HepG2 (cell line): Measurements from ENCODE around the gene SYT7. TPM values are rescaled to one million over a fixed set of nuclear protein-coding genes. Genes with fewer than 3 reads are reported as not detected.
A peak's percentile ranks its signal among the peaks of the same experiment; 100 is the strongest.

Experiments used
- BORCS8-MEF2B ChIP-seq: sonication (generic); formaldehyde crosslinking; IDR thresholded peaks from 2 replicates; pipeline ENCODE4 v1.8.0; 2022; ENCODE audit warnings: mild to moderate bottlenecking, missing genetic modification reagents
- EEA1 ChIP-seq: sonication (generic); formaldehyde crosslinking; IDR thresholded peaks from 2 replicates; pipeline ENCODE4 v1.5.1; 2020; ENCODE audit warnings: mild to moderate bottlenecking, missing genetic modification reagents, borderline replicate concordance
- EZH2 ChIP-seq: conservative IDR thresholded peaks from 2 replicates; pipeline ENCODE4 v1.6.1; 2012; ENCODE audit warnings: mild to moderate bottlenecking, low read depth, low read length, moderate library complexity
- FOXO1 ChIP-seq: sonication (generic); formaldehyde crosslinking; IDR thresholded peaks from 2 replicates; pipeline ENCODE4 v1.4.0; 2020; ENCODE audit warnings: missing genetic modification reagents
- KDM5B ChIP-seq: sonication (generic); formaldehyde crosslinking; IDR thresholded peaks from 2 replicates; pipeline ENCODE4 v1.4.0; 2020; ENCODE audit warnings: missing genetic modification reagents, mild to moderate bottlenecking, borderline replicate concordance
- KLF15 ChIP-seq: sonication (generic); formaldehyde crosslinking; IDR thresholded peaks from 2 replicates; pipeline ENCODE4 v1.8.1; 2023; ENCODE audit warnings: borderline replicate concordance, mild to moderate bottlenecking, inconsistent platforms, missing genetic modification reagents, mixed read lengths
- LCORL ChIP-seq, 2 experiments: fragments of 450-650 bp in 1 of 2; sonication (generic) in 1 of 2; formaldehyde crosslinking in 1 of 2; IDR thresholded peaks; 2 replicates each; pipeline versions ENCODE4 v1.5.0 to v1.6.1; 2017 to 2020; ENCODE audit warnings: antibody characterized with exemption in 1 of 2, missing genetic modification reagents in 1 of 2
- MTA1 ChIP-seq: sonication (generic); formaldehyde crosslinking; IDR thresholded peaks from 2 replicates; pipeline ENCODE4 v1.4.0; 2020; ENCODE audit warnings: missing genetic modification reagents, mild to moderate bottlenecking, borderline replicate concordance
- PCBP2 ChIP-seq: fragments of 200-400 bp; formaldehyde crosslinking; optimal IDR thresholded peaks from 2 replicates; pipeline ENCODE3; 2018; ENCODE audit warnings: low read length, low read depth; ENCODE audit not compliant: poor library complexity, severe bottlenecking
- RBM22 ChIP-seq: fragments of 200-400 bp; formaldehyde crosslinking; optimal IDR thresholded peaks from 2 replicates; pipeline ENCODE3; 2017; ENCODE audit warnings: mild to moderate bottlenecking, low read length, moderate library complexity
- SOX13 ChIP-seq, 3 experiments: fragments of 450-650 bp in 1 of 3; sonication (generic) in 1 of 3; formaldehyde crosslinking in 1 of 3; IDR thresholded peaks in 2 of 3; conservative IDR thresholded peaks in 1 of 3; 2 replicates each; pipeline versions ENCODE4 v1.5.0 to v1.6.1; 2016 to 2020; ENCODE audit warnings: antibody characterized with exemption in 1 of 3, mild to moderate bottlenecking in 1 of 3, missing compliant biosample characterization in 1 of 3, missing genetic modification reagents in 1 of 3, moderate library complexity in 1 of 3
- STAT5B ChIP-seq: sonication (generic); formaldehyde crosslinking; IDR thresholded peaks from 2 replicates; pipeline ENCODE4 v1.4.0; 2020; ENCODE audit warnings: missing genetic modification reagents
- SYNCRIP ChIP-seq: fragments of 200-400 bp; formaldehyde crosslinking; IDR thresholded peaks from 2 replicates; pipeline ENCODE4 v1.6.1; 2018; ENCODE audit warnings: mild to moderate bottlenecking, low read depth, low read length; ENCODE audit not compliant: insufficient read depth
- U2AF1 ChIP-seq: fragments of 200-400 bp; formaldehyde crosslinking; optimal IDR thresholded peaks from 2 replicates; pipeline ENCODE3; 2017; ENCODE audit warnings: mild to moderate bottlenecking, low read depth, low read length
- XBP1 ChIP-seq: sonication (generic); formaldehyde crosslinking; IDR thresholded peaks from 2 replicates; pipeline ENCODE4 v1.5.0; 2020; ENCODE audit warnings: missing genetic modification reagents
- ZFP36L1 ChIP-seq: sonication (generic); formaldehyde crosslinking; IDR thresholded peaks from 2 replicates; pipeline ENCODE4 v1.8.0; 2022; ENCODE audit warnings: mild to moderate bottlenecking, missing genetic modification reagents, moderate library complexity
- ZNF24 ChIP-seq: fragments of 450-650 bp; IDR thresholded peaks from 2 replicates; pipeline ENCODE4 v1.6.1; 2017; ENCODE audit warnings: antibody characterized with exemption, mild to moderate bottlenecking
- ZNF451 ChIP-seq: sonication (generic); formaldehyde crosslinking; IDR thresholded peaks from 2 replicates; pipeline ENCODE4 v1.5.0; 2020; ENCODE audit warnings: mild to moderate bottlenecking, missing genetic modification reagents
- ZNF550 ChIP-seq: sonication (generic); formaldehyde crosslinking; IDR thresholded peaks from 2 replicates; pipeline ENCODE4 v1.4.0; 2020; ENCODE audit warnings: mild to moderate bottlenecking, missing genetic modification reagents, borderline replicate concordance
- ZNF780A ChIP-seq: sonication (generic); formaldehyde crosslinking; IDR thresholded peaks from 2 replicates; pipeline ENCODE4 v1.8.0; 2022; ENCODE audit warnings: mild to moderate bottlenecking, missing genetic modification reagents, moderate library complexity
- ZNF790 ChIP-seq: sonication (generic); formaldehyde crosslinking; IDR thresholded peaks from 2 replicates; pipeline ENCODE4 v1.8.0; 2022; ENCODE audit warnings: missing genetic modification reagents, mild to moderate bottlenecking, borderline replicate concordance
- ZNF850 ChIP-seq: sonication (generic); formaldehyde crosslinking; conservative IDR thresholded peaks from 2 replicates; pipeline ENCODE4 v1.9.0; 2021; ENCODE audit warnings: mild to moderate bottlenecking, missing genetic modification reagents
- polyA plus RNA-seq, 8 experiments: library from polyadenylated mRNA; depleted of rRNA in 3 of 8; stranded (reverse) in 7 of 8; unstranded in 1 of 8; fragments of >200 nt; fragmentation: Illumina TruSeq in 4 of 8; extraction: Trizol in 4 of 8; gene quantifications; 2 replicates each; pipeline versions ENCODE4 v1.2.1 to v1.2.3, GENCODE V29; 2011 to 2016; ENCODE audit warnings: low read depth in 4 of 8, missing spikeins in 1 of 8, mixed read lengths in 1 of 8; ENCODE audit not compliant: insufficient read depth in 1 of 8
- total RNA-seq, 5 experiments: library from RNA; depleted of rRNA; stranded (reverse); fragments of >200 nt; fragmentation: Illumina TruSeq; extraction: Trizol; gene quantifications; 2 replicates each; pipeline ENCODE4 v1.2.3, GENCODE V29; 2016; ENCODE audit warnings: low read depth in 1 of 5
- TF ChIP-seq, protein P1 (sequence below): sonication (generic); formaldehyde crosslinking; IDR thresholded peaks from 2 replicates; pipeline ENCODE4 v1.8.1; 2022; ENCODE audit warnings: mild to moderate bottlenecking, missing genetic modification reagents
- TF ChIP-seq, protein P2 (sequence below): sonication (generic); formaldehyde crosslinking; conservative IDR thresholded peaks from 2 replicates; pipeline ENCODE4 v1.4.0; 2020; ENCODE audit warnings: missing genetic modification reagents
- TF ChIP-seq, protein P3 (sequence below): sonication (generic); formaldehyde crosslinking; IDR thresholded peaks from 2 replicates; pipeline ENCODE4 v1.8.1; 2023; ENCODE audit warnings: mild to moderate bottlenecking, inconsistent platforms, moderate library complexity, missing genetic modification reagents, borderline replicate concordance

The SYT7 gene
- total and polyA plus RNA-seq, 2 of the 13 experiments (the other 11 are each of a cell fraction or from before 2014, with no cell fraction given): 1.4 to 4.4 TPM

DNA sequence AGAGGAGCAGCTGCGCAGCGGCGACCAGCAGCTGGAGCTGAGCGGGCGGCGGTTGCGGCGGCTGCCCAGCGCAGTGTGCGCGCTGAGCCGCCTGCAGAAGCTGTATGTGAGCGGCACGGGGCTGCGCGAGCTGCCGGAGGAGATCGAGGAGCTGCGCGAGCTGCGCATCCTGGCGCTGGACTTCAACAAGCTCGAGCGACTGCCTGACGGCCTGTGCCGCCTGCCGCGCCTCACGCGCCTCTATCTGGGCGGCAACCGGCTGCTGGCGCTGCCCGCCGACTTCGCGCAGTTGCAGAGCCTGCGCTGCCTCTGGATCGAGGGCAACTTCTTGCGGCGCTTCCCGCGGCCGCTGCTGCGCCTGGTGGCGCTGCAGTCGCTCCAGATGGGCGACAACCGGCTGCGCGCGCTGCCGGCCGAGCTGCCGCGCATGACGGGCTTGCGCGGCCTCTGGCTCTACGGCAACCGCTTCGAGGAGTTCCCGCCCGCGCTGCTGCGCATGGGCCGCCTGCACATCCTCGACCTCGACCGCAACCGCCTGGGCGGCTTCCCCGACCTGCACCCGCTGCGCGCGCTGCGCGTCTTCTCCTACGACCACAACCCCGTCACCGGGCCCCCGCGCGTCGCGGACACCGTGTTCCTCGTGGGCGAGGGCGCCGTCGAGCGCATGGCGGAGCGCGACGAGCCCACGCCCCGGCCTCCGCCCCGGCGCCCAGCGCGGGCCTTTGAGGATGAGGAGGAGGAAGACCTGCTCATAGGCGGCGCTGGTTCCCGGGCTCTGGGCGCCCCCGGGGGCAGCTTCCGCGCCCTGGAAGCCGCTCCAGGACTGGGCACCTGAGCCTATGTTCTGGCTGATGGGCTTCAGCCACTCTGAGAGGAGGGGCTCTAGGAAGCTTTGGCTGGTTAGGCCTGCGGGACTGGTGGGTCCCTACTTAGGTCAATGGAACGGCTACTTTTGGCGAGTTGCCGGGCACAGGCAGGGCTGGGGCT, 71.5 kb downstream of the SYT7 start (continued):
- TF ChIP-seq EEA1 (CRISPR knock-in tag) (no peak), ZNF790 (CRISPR knock-in tag) (no peak), FOXO1 (CRISPR knock-in tag) (0 out of 2 replicates have a peak, but pooled peaks have one; percentile 21), EZH2 (no peak), SYNCRIP (no peak), ZNF780A (CRISPR knock-in tag) (no peak), SOX13 (IDR thresholded peaks at IDR 0.05) (no peak), SOX13 (CRISPR knock-in tag; conservative IDR thresholded peaks at IDR 0.05 in 1 of 2, IDR thresholded peaks at IDR 0.05 in 1 of 2) (no peak), ZNF550 (CRISPR knock-in tag) (no peak), LCORL (IDR thresholded peaks at IDR 0.05) (no peak), LCORL (CRISPR knock-in tag; IDR thresholded peaks at IDR 0.05) (0 out of 2 replicates have a peak, but pooled peaks have one; percentile 22), ZNF850 (CRISPR knock-in tag) (no peak), U2AF1 (no peak), KDM5B (peak; percentile 86), PCBP2 (no peak), ZFP36L1 (CRISPR knock-in tag) (no peak), KLF15 (CRISPR knock-in tag) (no peak), ZNF24 (no peak), ZNF451 (no peak; the same call in 1 of the 2 replicates), STAT5B (CRISPR knock-in tag) (peak; percentile 65; the same call in 1 of the 2 replicates), BORCS8-MEF2B (CRISPR knock-in tag) (no peak; the same call in none of the 2 replicates), MTA1 (CRISPR knock-in tag) (no peak), XBP1 (CRISPR knock-in tag) (no peak), RBM22 (no peak)
- TF ChIP-seq, protein P1, sequence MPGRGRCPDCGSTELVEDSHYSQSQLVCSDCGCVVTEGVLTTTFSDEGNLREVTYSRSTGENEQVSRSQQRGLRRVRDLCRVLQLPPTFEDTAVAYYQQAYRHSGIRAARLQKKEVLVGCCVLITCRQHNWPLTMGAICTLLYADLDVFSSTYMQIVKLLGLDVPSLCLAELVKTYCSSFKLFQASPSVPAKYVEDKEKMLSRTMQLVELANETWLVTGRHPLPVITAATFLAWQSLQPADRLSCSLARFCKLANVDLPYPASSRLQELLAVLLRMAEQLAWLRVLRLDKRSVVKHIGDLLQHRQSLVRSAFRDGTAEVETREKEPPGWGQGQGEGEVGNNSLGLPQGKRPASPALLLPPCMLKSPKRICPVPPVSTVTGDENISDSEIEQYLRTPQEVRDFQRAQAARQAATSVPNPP (CRISPR knock-in tag): peak; percentile 68; the same call in 1 of the 2 replicates
- TF ChIP-seq, protein P2, sequence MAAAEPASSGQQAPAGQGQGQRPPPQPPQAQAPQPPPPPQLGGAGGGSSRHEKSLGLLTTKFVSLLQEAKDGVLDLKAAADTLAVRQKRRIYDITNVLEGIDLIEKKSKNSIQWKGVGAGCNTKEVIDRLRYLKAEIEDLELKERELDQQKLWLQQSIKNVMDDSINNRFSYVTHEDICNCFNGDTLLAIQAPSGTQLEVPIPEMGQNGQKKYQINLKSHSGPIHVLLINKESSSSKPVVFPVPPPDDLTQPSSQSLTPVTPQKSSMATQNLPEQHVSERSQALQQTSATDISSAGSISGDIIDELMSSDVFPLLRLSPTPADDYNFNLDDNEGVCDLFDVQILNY (CRISPR knock-in tag): no peak; the same call in 1 of the 2 replicates
- TF ChIP-seq, protein P3, sequence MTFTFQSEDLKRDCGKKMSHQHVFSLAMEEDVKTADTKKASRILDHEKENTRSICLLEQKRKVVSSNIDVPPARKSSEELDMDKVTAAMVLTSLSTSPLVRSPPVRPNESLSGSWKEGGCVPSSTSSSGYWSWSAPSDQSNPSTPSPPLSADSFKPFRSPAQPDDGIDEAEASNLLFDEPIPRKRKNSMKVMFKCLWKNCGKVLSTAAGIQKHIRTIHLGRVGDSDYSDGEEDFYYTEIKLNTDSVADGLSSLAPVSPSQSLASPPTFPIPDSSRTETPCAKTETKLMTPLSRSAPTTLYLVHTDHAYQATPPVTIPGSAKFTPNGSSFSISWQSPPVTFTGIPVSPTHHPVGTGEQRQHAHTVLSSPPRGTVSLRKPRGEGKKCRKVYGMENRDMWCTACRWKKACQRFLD (CRISPR knock-in tag): no peak
